Esophagus muscularis mucosa (tissue), 3 donors: ENCODE measurements around the gene ESYT2.

Experiments
- EP300 ChIP-seq: sonication (generic); formaldehyde crosslinking; IDR thresholded peaks from one replicate; pipeline ENCODE4 v1.6.1; 2017; ENCODE audit warnings: antibody characterized with exemption
- POLR2AphosphoS5 ChIP-seq, 2 donors: sonication (generic); formaldehyde crosslinking; IDR thresholded peaks; one replicate each; pipeline ENCODE4 v1.6.1; 2017; ENCODE audit warnings: antibody characterized with exemption in 2 of 2

DNA sequence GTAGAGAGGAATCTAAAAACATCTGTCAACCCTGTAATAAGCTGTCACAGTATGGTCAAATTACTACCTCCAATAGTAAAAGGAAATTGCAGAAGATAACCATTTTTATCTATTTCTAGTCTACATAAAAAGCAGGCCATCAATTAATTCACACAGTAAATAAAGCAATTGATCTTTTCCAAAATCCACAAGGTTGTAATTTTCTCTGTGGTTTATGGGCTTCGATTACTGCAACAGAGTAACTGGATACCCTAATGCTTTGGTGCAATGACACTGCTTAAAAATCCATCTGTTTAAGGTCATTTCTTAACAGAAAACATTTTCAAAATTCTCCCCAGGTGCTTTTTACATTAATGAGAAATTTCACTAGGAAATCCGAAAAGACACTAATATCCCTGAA is 23.9 kb downstream of the ESYT2 start:
- TF ChIP-seq EP300 (no peak), POLR2AphosphoS5 (IDR thresholded peaks at IDR 0.05) (no peak)
